HG03159 (cell line): ENCODE data around the gene CCL21.

Experiments used
- ATAC-seq: cut with Tn5 transposase; IDR thresholded peaks from one replicate; pipeline ENCODE4 v1.9.1; 2021; ENCODE audit warnings: mild to moderate bottlenecking, moderate library complexity; ENCODE audit not compliant: unreplicated experiment

CCL21 gene

DNA sequence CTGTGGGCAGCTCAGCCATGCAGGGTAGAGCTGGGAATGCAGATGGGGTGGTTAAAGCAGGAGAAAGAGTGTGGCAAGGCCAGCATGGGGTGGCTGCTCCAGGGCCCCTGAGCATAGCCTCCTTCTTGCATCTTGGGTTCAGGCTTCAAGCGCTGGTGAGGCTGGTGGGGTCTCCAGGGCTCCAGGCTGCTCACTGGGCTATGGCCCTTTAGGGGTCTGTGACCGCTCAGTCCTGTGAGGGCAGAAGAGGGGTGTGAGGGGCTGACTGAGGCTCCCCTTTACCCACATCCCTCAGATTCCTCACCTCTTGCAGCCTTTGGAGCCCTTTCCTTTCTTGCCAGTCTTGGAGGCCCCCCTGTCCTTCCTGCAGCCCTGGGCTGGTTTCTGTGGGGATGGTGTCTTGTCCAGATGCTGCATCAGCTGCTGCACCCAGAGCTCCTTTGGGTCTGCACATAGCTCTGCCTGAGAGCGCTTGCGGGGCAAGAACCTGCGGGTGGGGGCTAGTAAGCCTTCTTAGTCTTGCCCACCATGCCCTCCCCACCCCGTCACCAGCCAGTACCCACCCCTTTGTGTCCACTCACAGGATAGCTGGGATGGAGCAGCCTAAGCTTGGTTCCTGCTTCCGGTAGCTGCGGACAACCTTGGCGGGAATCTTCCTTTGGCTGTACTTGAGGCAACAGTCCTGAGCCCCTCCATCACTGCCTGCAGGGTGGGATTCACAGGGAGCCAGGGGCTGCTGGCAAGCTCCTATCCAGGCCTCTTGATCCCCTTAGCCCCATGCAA lies 549 bp downstream of the CCL21 start:
- no peak for ATAC-seq

GRCh38 chr9:34707130-34707529 lies 2.8 kb downstream of the CCL21 start:
- ATAC-seq = no peak

- ATAC-seq = peak; percentile 75
Observed at GRCh38 chr9:34701769-34702736, 7.9 kb downstream of the CCL21 start.

DNA sequence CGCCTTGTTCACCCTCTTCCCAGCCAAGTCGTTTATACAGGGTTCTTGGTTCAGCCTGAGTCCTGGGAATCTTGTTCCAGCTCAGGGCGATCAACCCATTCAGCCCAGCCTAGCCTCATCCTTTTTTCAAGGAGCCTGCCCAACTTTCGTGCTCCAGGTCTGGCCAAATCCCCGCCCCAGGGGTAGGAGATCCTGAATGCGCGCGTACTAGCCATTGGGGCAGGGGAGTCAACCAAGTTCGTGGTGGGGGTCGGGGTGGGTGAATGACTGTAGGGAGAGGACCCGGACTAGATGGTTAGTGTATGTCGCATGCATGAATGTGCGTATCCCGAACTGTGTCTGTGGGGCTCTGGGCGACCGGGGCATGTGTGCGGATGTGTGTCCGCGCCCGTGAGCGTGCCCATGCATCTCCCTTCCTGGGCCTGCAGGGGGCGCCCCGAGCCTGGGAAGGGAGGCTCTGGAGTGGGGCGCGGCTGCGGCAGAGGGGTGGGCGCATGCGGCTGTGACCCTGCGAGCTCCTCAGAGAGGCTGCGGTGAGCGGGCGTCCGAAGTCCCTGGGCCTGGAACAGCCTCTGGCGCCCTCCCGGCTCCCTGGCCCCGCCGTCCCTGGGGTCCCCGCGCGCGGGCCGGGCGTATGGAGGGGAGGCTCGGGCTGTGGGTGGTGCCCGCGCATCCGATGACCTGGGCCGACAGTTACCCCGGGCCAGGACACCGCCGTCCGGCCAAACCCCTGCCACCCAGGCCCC lies 8.7 kb downstream of the CCL21 start:
- peak; percentile 39 for ATAC-seq

DNA sequence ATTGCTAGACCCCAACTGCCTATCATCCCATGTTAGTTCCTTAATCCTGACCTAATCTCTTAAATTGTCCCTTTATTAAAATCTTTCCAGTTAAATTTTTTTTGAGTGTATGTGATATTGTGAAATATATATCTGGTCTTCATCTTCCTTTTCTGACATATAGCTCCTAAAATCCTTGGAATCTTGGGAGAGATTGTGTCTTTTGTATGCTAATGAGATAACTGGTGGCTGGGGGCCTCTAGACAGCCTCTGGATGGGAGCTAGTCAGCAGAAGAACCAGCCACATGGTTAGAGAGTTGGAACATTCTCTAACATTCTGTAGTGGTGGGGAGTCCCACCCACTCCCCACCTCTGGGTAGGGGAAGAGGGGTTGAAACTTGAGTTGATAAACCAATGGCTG lies 15.1 kb downstream of the CCL21 start:
- no peak for ATAC-seq

DNA sequence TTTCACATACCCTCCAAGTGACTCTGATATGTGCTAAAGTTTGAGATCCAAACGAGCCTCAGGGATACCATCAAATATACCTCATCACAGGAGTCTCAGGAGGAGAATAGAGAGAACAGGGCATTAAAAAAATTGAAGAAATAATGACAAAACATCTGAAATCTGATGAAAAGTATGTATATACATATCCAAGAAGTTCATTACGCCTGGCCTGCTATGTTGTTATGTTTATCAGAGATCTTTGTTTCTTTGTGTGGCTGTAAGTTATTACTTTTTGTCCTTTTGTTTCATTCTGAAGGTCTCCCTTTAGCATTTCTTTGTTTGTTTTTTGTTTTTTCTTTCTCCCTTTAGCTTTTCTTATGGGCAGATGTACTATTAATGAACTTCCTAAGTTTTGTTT lies 16.4 kb downstream of the CCL21 start:
- no peak for ATAC-seq

DNA sequence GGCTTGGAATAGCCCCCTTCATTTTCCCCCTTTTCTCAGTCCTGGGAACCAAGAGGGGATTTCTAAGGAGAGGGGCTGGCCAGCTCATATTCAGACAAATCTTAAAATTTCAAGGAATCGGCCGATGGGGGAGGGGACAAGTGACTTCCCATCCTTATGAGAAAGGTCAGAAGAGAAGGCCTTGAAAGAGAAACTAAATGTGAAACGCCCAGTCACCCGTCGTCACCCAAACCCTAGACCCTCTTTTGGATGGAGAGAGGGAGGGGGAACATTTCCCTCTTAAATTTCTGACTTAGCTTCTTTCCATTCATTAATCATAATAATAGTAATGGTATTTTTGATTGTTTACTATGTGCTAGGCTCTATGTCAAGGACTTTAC lies 18.0 kb downstream of the CCL21 start:
- ATAC-seq = no peak

- no peak for ATAC-seq
Observed at GRCh38 chr9:34690983-34691935, 18.7 kb downstream of the CCL21 start, which contains the start of gene CCL19. Gene CCL19 (minus strand): TSS chr9:34691276. CDS start chr9:34691139, 137 bp downstream.

- no peak for ATAC-seq
Observed at GRCh38 chr9:34689512-34689911, 20.4 kb downstream of the CCL21 start.

DNA sequence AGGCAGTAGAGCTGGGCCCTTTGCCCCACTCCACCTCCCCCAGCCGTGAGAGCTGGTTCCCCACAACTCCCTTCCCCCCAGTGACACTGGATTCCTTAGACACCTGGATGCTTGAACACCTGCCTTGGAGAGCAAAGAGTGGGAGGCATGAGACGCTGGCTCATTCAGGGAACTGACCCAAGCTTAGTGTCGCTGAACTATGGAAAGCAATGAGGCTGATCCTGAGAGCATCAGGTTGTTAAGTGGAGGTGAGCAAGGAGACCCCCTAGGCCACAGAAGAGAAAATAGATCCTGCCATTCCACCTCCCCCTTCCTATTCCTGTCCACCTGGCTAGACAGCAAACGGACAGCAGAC lies 20.8 kb downstream of the CCL21 start:
- ATAC-seq = no peak

DNA sequence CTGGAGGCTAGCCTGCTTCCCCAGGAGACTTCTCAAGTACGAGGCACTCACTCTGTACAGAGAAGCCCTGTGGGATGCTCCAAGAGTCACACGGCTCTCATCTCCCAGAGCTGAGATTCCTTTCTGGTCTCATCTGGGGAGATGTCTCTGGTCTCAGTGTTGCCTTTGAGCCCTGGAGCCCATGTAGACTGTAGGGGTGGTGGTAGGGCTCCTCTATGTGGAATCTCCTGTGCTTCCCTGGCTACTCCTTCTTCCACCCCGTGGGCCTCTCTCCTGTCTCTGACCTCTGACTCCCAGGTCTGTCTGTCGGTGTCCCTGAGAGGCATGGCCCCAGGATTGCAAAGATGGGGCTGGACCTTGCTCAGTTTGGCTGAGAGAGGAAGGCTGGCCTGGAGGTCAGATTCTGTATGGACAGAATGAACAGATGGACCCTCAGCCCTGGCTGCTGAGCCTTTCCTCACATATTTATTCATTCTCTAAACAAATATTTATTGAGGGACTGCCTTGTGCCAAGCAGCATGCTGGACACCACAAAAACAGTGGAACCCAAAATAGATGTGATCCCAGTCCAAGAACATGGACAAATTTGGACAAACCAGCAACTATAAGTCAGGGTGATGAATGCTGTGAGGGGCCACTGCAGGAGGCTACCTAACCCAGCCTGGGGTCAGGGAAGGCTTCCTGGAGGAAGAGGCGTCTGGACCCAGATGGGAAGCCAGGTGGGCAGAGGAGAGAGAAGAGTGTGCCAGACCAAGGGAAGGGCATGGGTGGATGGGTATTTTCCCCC lies 21.4 kb downstream of the CCL21 start:
- ATAC-seq = no peak

- no peak for ATAC-seq
Observed at GRCh38 chr9:34687276-34688030, 22.5 kb downstream of the CCL21 start.

- ATAC-seq = no peak
Observed at GRCh38 chr9:34686732-34687131, 23.2 kb downstream of the CCL21 start.

GRCh38 chr9:34686231-34686630 lies 23.7 kb downstream of the CCL21 start:
- no peak for ATAC-seq

GRCh38 chr9:34685591-34685990 lies 24.3 kb downstream of the CCL21 start:
- ATAC-seq = no peak

- ATAC-seq = no peak
Observed at GRCh38 chr9:34684816-34685215, 25.1 kb downstream of the CCL21 start.

DNA sequence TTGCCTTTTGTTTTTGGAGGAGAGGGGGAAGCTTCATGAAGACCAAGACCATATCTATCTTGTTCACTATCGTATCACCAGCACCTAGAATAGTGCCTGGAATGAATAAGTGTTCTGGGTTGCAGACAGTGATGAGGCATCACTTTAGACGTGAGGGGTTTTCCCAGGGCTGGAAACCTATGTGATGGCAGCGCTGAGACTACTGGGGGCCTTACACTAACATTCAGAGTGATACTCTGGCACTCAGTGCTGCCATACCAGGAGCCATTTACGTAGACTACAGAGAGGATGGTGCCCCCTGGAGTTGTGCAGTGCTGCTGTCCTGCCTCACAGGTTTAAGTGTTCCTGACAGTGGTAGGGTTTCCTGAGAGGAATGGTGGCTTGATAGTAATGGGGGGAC lies 25.8 kb downstream of the CCL21 start:
- ATAC-seq = no peak

DNA sequence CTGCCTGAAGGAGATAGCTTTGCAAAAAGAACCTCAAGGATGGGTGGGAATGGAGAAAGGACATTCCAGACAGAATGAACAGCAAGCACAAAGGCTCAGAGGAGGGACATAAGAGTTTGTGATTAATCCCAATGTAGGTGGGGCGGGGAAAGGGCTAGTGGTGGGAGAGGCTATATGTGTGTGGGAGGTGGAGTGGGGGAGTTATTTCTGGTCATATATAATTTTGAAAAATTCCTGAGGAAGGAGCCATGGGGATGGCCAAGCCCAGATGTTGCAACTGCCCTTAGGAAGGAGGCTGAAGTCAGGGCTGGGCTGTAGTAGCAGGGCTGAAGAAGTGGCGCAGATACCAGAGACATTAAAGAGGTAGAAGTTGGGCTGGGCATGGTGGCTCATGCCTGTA lies 34.1 kb downstream of the CCL21 start:
- no peak for ATAC-seq
